Measurements from ENCODE around the gene IRAK1. TPM values are rescaled to one million over a fixed set of nuclear protein-coding genes. Genes with fewer than 3 reads are reported as not detected.

Gene IRAK1
- polyA plus RNA-seq, 1 donor from 2014 or later, result 6.8 TPM

- Histone ChIP-seq H3K9me2 (ENCODE audit: insufficient read depth, low read length) (no peaks in the 10 kb centered on the region), H3K27me3 (ENCODE audit: insufficient read depth, low read depth, low read length) (no peaks in the 10 kb centered on the region), H3F3A (ENCODE audit: insufficient read depth, low read length, poor library complexity, severe bottlenecking) (no peaks in the 10 kb centered on the region), H3K27ac (ENCODE audit: low read length) (no peak overlapping the region), H3K9me3 (ENCODE audit: low read length) (no peaks in the 10 kb centered on the region), H3K36me3 (ENCODE audit: insufficient read depth, low read length) (no peaks in the 10 kb centered on the region), H3K79me2 (replicated peaks; ENCODE audit: insufficient read depth, low read length) (no peaks in the 10 kb centered on the region), H3K9ac (ENCODE audit: low read length) (no peak overlapping the region), H4K20me1 (ENCODE audit: insufficient read depth) (no peaks in the 10 kb centered on the region), H3K4me2 (ENCODE audit: low read length) (no peak overlapping the region), H2AFZ (ENCODE audit: low read depth, low read length) (no peak overlapping the region), H3K4me3 (ENCODE audit: low read length) (no peak overlapping the region)
- TF ChIP-seq MXI1 (conservative IDR thresholded peaks at IDR 0.05; ENCODE audit: poor library complexity, severe bottlenecking) (no peak), TAF1 (IDR thresholded peaks at IDR 0.05; ENCODE audit: low read depth) (no peak), RAD21 (conservative IDR thresholded peaks at IDR 0.05) (no peak), EP300 (conservative IDR thresholded peaks at IDR 0.05; ENCODE audit: poor library complexity, severe bottlenecking) (no peak), CTCF (IDR thresholded peaks at IDR 0.05; ENCODE audit: poor library complexity, severe bottlenecking) (no peak), REST (IDR thresholded peaks at IDR 0.05; ENCODE audit: borderline replicate concordance) (no peak), SMC3 (conservative IDR thresholded peaks at IDR 0.05; ENCODE audit: poor library complexity) (no peak), POLR2AphosphoS5 (IDR thresholded peaks at IDR 0.05) (no peak), EZH2 (IDR thresholded peaks at IDR 0.05; ENCODE audit: borderline replicate concordance, insufficient read depth, low read length, poor library complexity, severe bottlenecking) (no peak)
Observed at GRCh38 chrX:154040863-154041262, 21.2 kb upstream of the IRAK1 start.

- Histone ChIP-seq H2AFZ (ENCODE audit: low read depth, low read length) (no peak overlapping the region), H3K9me3 (ENCODE audit: low read length) (no peaks in the 10 kb centered on the region), H3F3A (ENCODE audit: insufficient read depth, low read length, poor library complexity, severe bottlenecking) (no peaks in the 10 kb centered on the region), H3K9me2 (ENCODE audit: insufficient read depth, low read length) (no peaks in the 10 kb centered on the region), H3K4me2 (ENCODE audit: low read length) (no peak overlapping the region), H4K20me1 (ENCODE audit: insufficient read depth) (no peaks in the 10 kb centered on the region), H3K27me3 (ENCODE audit: insufficient read depth, low read depth, low read length) (no peaks in the 10 kb centered on the region), H3K9ac (ENCODE audit: low read length) (no peak overlapping the region), H3K79me2 (replicated peaks; ENCODE audit: insufficient read depth, low read length) (no peaks in the 10 kb centered on the region), H3K36me3 (ENCODE audit: insufficient read depth, low read length) (no peaks in the 10 kb centered on the region), H3K27ac (ENCODE audit: low read length) (no peak overlapping the region), H3K4me3 (ENCODE audit: low read length) (no peak overlapping the region)
- no peak for TF ChIP-seq EZH2 (IDR thresholded peaks at IDR 0.05; ENCODE audit: borderline replicate concordance, insufficient read depth, low read length, poor library complexity, severe bottlenecking)
- TF ChIP-seq POLR2AphosphoS5 (IDR thresholded peaks at IDR 0.05), result no peak
- no peak for TF ChIP-seq SMC3 (conservative IDR thresholded peaks at IDR 0.05; ENCODE audit: poor library complexity)
- TF ChIP-seq EP300 (conservative IDR thresholded peaks at IDR 0.05; ENCODE audit: poor library complexity, severe bottlenecking), result no peak
- no peak for TF ChIP-seq CTCF (IDR thresholded peaks at IDR 0.05; ENCODE audit: poor library complexity, severe bottlenecking)
- no peak for TF ChIP-seq RAD21 (conservative IDR thresholded peaks at IDR 0.05)
- TF ChIP-seq MXI1 (conservative IDR thresholded peaks at IDR 0.05; ENCODE audit: poor library complexity, severe bottlenecking), result no peak
- TF ChIP-seq TAF1 (IDR thresholded peaks at IDR 0.05; ENCODE audit: low read depth), result no peak
- TF ChIP-seq REST (IDR thresholded peaks at IDR 0.05; ENCODE audit: borderline replicate concordance), result no peak
Observed at GRCh38 chrX:154040307-154040756, 20.6 kb upstream of the IRAK1 start.
